NCI-H1930 (cell line): ENCODE results near the gene UNC13A.

ENCODE experiments used
- DNase-seq, 2 experiments: peaks; one replicate each; lab custom pipeline; 2025; lab: John Stamatoyannopoulos, UW

UNC13A gene

GRCh38 chr19:17626456-17627015 lies 61.6 kb downstream of the UNC13A start:
- no peak for DNase-seq

GRCh38 chr19:17625980-17626379 lies 62.2 kb downstream of the UNC13A start:
- no peak for DNase-seq

GRCh38 chr19:17625043-17625442 lies 63.1 kb downstream of the UNC13A start:
- no peak for DNase-seq

GRCh38 chr19:17624314-17624991 lies 63.7 kb downstream of the UNC13A start:
- no peak for DNase-seq

GRCh38 chr19:17623224-17623935 lies 64.8 kb downstream of the UNC13A start:
- DNase-seq, result no peak

GRCh38 chr19:17620696-17621095 lies 67.5 kb downstream of the UNC13A start:
- DNase-seq, result no peak

GRCh38 chr19:17618936-17619335 lies 69.2 kb downstream of the UNC13A start:
- DNase-seq, result no peak

GRCh38 chr19:17618281-17618903 lies 69.8 kb downstream of the UNC13A start:
- DNase-seq, result no peak

- DNase-seq, result no peak
These were observed 70.4 kb downstream of the UNC13A start for GRCh38 chr19:17617807-17618192.

GRCh38 chr19:17616961-17617806 lies 71.0 kb downstream of the UNC13A start:
- DNase-seq, result no peak

- DNase-seq, result no peak
These were observed 71.5 kb downstream of the UNC13A start for GRCh38 chr19:17616686-17616960.

GRCh38 chr19:17615889-17616685 lies 72.1 kb downstream of the UNC13A start:
- no peak for DNase-seq

GRCh38 chr19:17614476-17614875 lies 73.7 kb downstream of the UNC13A start:
- no peak for DNase-seq

GRCh38 chr19:17611462-17612244 lies 76.5 kb downstream of the UNC13A start:
- DNase-seq, result no peak

- no peak for DNase-seq
These were observed 77.8 kb downstream of the UNC13A start for GRCh38 chr19:17610384-17610783.

GRCh38 chr19:17607936-17608335 lies 80.2 kb downstream of the UNC13A start:
- DNase-seq, result no peak

- no peak for DNase-seq
These were observed 81.5 kb downstream of the UNC13A start for GRCh38 chr19:17606590-17607185.

GRCh38 chr19:17605761-17606589 lies 82.2 kb downstream of the UNC13A start:
- no peak for DNase-seq

- no peak for DNase-seq
These were observed 83.0 kb downstream of the UNC13A start for GRCh38 chr19:17605117-17605516.
